Suppressor macrophage (primary cell): ENCODE measurements around the gene TNIK.

Experiments
- DNase-seq, 4 experiments: peaks; one replicate each; pipeline ENCODE4 v3.0.0-alpha.2; 2020 to 2022

The TNIK gene

GRCh38 chr3:171021377-171021776 lies 438.8 kb downstream of the TNIK start:
- no peak for DNase-seq

GRCh38 chr3:171018156-171018935 lies 441.9 kb downstream of the TNIK start:
- no peak for DNase-seq

- no peak for DNase-seq
Measured at GRCh38 chr3:171013822-171014748, 446.1 kb downstream of the TNIK start.

- DNase-seq, result no peak
Measured at GRCh38 chr3:171011873-171012336, 448.3 kb downstream of the TNIK start.
